OCI-LY7 (cell line): ENCODE data around the gene CHCHD10. TPM values are rescaled to one million over a fixed set of nuclear protein-coding genes. Genes with fewer than 3 reads are reported as not detected.

ENCODE experiments used
- BruUV-seq: library from RNA; stranded (reverse); fragments of 400-500 nt; replicated peaks from 2 replicates; lab custom pipeline; 2021; lab: Mats Ljungman, UMichigan
- CTCF ChIA-PET: fragments of 300-600 bp; sonication (Branson Sonifier 250); formaldehyde crosslinking; loops from one replicate; lab custom pipeline; 2022; ENCODE audit warnings: antibody characterized with exemption; ENCODE audit not compliant: unreplicated experiment; lab: Charles Lee
- POLR2A ChIA-PET: fragments of 300-600 bp; sonication (Branson Sonifier 250); formaldehyde crosslinking; loops from one replicate; lab custom pipeline; 2022; ENCODE audit warnings: antibody characterized with exemption; lab: Charles Lee
- DNase-seq: peaks from one replicate; pipeline ENCODE4 v3.0.0-alpha.2; 2015; ENCODE audit warnings: low spot score
- H2AFZ ChIP-seq: fragments of 200-600 bp; sonication (generic), shearing (Covaris generic); 2 replicates; pipeline ENCODE4 v1.6.1; 2014; ENCODE audit warnings: mild to moderate bottlenecking, antibody characterized with exemption, low read length, moderate library complexity
- H3K27ac ChIP-seq: fragments of 200-600 bp; sonication (generic); 2 replicates; pipeline ENCODE4 v1.5.1; 2014; ENCODE audit warnings: mixed run types, low read depth, mild to moderate bottlenecking, moderate library complexity, low read length, inconsistent platforms; ENCODE audit not compliant: poor library complexity, severe bottlenecking
- H3K36me3 ChIP-seq: fragments of 200-600 bp; sonication (generic); 2 replicates; pipeline ENCODE4 v1.6.1; 2014; ENCODE audit warnings: mild to moderate bottlenecking, antibody characterized with exemption, low read length, moderate library complexity, mixed read lengths; ENCODE audit not compliant: insufficient read depth
- H3K4me1 ChIP-seq: fragments of 200-600 bp; sonication (generic); 2 replicates; pipeline ENCODE4 v1.5.1; 2014; ENCODE audit warnings: mild to moderate bottlenecking, low read length; ENCODE audit not compliant: insufficient read depth, poor library complexity, severe bottlenecking
- H3K4me2 ChIP-seq: fragments of 200-600 bp; sonication (generic); 2 replicates; pipeline ENCODE4 v1.6.1; 2014; ENCODE audit warnings: mild to moderate bottlenecking, low read length
- H3K4me3 ChIP-seq: fragments of 200-600 bp; sonication (generic); 2 replicates; pipeline ENCODE4 v1.5.1; 2014; ENCODE audit warnings: mild to moderate bottlenecking, low read depth, low read length; ENCODE audit not compliant: poor library complexity, severe bottlenecking
- H3K79me2 ChIP-seq: fragments of 200-600 bp; sonication (generic); 2 replicates; pipeline ENCODE4 v1.6.1; 2016; ENCODE audit warnings: low read depth, mild to moderate bottlenecking, low read length, moderate library complexity, mixed read lengths; ENCODE audit not compliant: insufficient read depth
- H3K9me2 ChIP-seq: fragments of 200-600 bp; sonication (generic); 2 replicates; pipeline ENCODE4 v1.6.1; 2016; ENCODE audit warnings: mild to moderate bottlenecking, low read length, mixed read lengths; ENCODE audit not compliant: insufficient read depth
- H3K9me3 ChIP-seq: fragments of 200-600 bp; sonication (generic); 2 replicates; pipeline ENCODE4 v1.6.1; 2014; ENCODE audit warnings: mild to moderate bottlenecking, mixed run types, low read length, mixed read lengths
- H4K20me1 ChIP-seq: fragments of 200-600 bp; sonication (generic); 2 replicates; pipeline ENCODE4 v1.6.1; 2014; ENCODE audit warnings: mild to moderate bottlenecking, antibody characterized with exemption, low read length, moderate library complexity, mixed read lengths; ENCODE audit not compliant: insufficient read depth
- CTCF ChIP-seq: fragments of 200-600 bp; sonication (generic); conservative IDR thresholded peaks from 2 replicates; pipeline ENCODE4 v1.5.1; 2014; ENCODE audit warnings: mild to moderate bottlenecking, antibody characterized with exemption, low read length, moderate library complexity, mixed read lengths
- EZH2phosphoT487 ChIP-seq: fragments of 200-600 bp; sonication (generic); IDR thresholded peaks from 2 replicates; pipeline ENCODE4 v1.6.1; 2018; ENCODE audit warnings: low read depth, borderline replicate concordance, mild to moderate bottlenecking, mixed run types, antibody characterized with exemption, low read length, moderate library complexity, mixed read lengths
- intact Hi-C: fragments of 100-400 bp; cut with micrococcal nuclease; formaldehyde crosslinking; loops from one replicate; pipeline ENCODE4 v1.10.0; 2022; ENCODE audit not compliant: unreplicated experiment
- total RNA-seq, 2 experiments: library from RNA; depleted of rRNA in 1 of 2; stranded (reverse); fragments of >200 nt in 1 of 2; shearing (Covaris generic) in 1 of 2; gene quantifications; 2 replicates each; pipeline ENCODE4 v1.2.3, GENCODE V29; 2014 to 2022

The CHCHD10 gene
- total RNA-seq, 2 experiments from 2014 or later, result 50.8 to 252 TPM

- H3K9me3 ChIP-seq, result no peaks in the 10 kb centered on the region
- peaks cover 47% of the 10 kb centered on the region for H3K79me2 ChIP-seq
- CTCF ChIA-PET, result interaction anchor here (0.8 kb wide), 1 partner anchor 62 kb away, joined by 3 read pairs; no protein-coding TSS in a partner anchor
- no peak for TF ChIP-seq CTCF
- no peak for TF ChIP-seq EZH2phosphoT487
- H3K4me3 ChIP-seq, result peak within 1 kb of the TSS; percentile 75
- H3K4me1 ChIP-seq, result peaks cover 48% of the 10 kb centered on the region
- BruUV-seq, result no TSS peak
- peak within 1 kb of the TSS; percentile 84 for H3K27ac ChIP-seq
- peak within 1 kb of the TSS; percentile 91 for H3K4me2 ChIP-seq
- POLR2A ChIA-PET, result interaction anchor here (1.2 kb wide), 2 partner anchors 12 to 13 kb away, joined by 3 to 8 read pairs; no protein-coding TSS in a partner anchor
- intact Hi-C loops, result loop anchor here (2.0 to 5.0 kb wide), 2 partner anchors 14 to 50 kb away; partner anchors contain the start of gene DERL3
- peak within 1 kb of the TSS; percentile 71 for H2AFZ ChIP-seq
- peaks cover 42% of the 10 kb centered on the region for H3K36me3 ChIP-seq
- H3K9me2 ChIP-seq, result no peaks in the 10 kb centered on the region
- H4K20me1 ChIP-seq, result peaks cover 22% of the 10 kb centered on the region
- peak; percentile 94 for DNase-seq
Measured at GRCh38 chr22:23786752-23787599, 19.2 kb upstream of the CHCHD10 start, which contains the start of gene SMARCB1. TSS of gene SMARCB1 (plus strand) at chr22:23786966. CDS start at chr22:23787170, 204 bp downstream.

DNA sequence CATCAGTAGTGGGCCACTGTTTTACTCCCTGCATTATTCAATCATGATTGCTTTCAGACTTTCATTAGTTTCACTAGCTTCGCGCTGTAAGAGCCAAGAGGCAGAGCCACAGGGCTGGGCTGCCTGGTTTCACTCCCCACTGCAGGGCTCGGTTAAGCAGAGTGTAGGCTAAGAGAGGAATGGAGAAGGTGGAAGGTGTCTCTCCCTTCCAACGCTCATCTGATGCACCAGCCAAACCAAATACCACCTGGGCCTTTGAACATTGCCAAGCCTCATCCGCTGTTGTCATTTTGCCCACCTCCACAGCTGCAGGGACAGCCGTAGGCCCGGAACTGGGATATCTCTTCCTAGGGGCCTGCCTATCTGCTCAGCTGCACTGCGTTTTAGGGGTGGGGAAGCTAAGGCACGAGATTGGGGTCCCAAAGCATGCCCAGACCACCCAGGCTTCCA, 18.5 kb upstream of the CHCHD10 start:
- peaks cover 48% of the 10 kb centered on the region for H3K4me1 ChIP-seq
- intact Hi-C loops, result loop anchor here (2.0 to 5.0 kb wide), 2 partner anchors 15 to 51 kb away; partner anchors contain the start of gene DERL3
- TF ChIP-seq CTCF, result no peak
- TF ChIP-seq EZH2phosphoT487, result no peak

More for the DNA sequence above, 18.5 kb upstream of the CHCHD10 start:
- Histone ChIP-seq H3K36me3 (peaks cover 36% of the 10 kb centered on the region), H3K9me3 (no peaks in the 10 kb centered on the region), H3K27ac (peak overlapping the region; percentile 84), H3K4me2 (peak overlapping the region; percentile 91), H3K4me3 (peak overlapping the region; percentile 75), H2AFZ (peak overlapping the region; percentile 71), H3K9me2 (no peaks in the 10 kb centered on the region), H3K79me2 (peaks cover 40% of the 10 kb centered on the region), H4K20me1 (peaks cover 22% of the 10 kb centered on the region)
- POLR2A ChIA-PET, result interaction anchor here (0.7 to 1.2 kb wide), 3 partner anchors 11 to 206 kb away, joined by 3 to 8 read pairs (median 3); partner anchors contain the start of gene IGLL1
- CTCF ChIA-PET, result no interaction called here
- peak; percentile 58 for DNase-seq
- BruUV-seq, result TSS peak; percentile 86
